GM18511 (cell line): ENCODE measurements around the gene RPL41.
"Not testable (repeated sequence)": the region's sequence is repeated elsewhere in the genome, so short reads cannot be mapped to it uniquely, and the experiment has no call there.

Experiments used
- ATAC-seq: cut with Tn5 transposase; IDR thresholded peaks from one replicate; pipeline ENCODE4 v1.9.1; 2021; ENCODE audit warnings: mild to moderate bottlenecking, moderate library complexity; ENCODE audit not compliant: unreplicated experiment

The RPL41 gene

DNA sequence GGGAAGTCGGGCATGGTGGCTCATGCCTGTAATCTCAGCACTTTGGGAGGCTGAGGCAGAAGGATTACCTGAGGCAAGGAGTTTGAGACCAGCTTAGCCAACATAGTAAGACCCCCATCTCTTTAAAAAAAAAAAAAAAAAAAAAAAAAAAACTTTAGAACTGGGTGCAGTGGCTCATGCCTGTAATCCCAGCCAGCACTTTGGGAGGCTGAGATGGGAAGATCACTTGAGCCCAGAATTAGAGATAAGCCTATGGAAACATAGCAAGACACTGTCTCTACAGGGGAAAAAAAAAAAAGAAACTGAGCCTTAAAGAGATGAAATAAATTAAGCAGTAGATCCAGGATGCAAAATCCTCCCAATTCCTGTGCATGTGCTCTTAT is 13.8 kb upstream of the RPL41 start:
- ATAC-seq: no peak

GRCh38 chr12:56103066-56103711 is 13.2 kb upstream of the RPL41 start:
- no peak for ATAC-seq

- no peak for ATAC-seq
Measured at GRCh38 chr12:56103823-56104108, 12.7 kb upstream of the RPL41 start.

DNA sequence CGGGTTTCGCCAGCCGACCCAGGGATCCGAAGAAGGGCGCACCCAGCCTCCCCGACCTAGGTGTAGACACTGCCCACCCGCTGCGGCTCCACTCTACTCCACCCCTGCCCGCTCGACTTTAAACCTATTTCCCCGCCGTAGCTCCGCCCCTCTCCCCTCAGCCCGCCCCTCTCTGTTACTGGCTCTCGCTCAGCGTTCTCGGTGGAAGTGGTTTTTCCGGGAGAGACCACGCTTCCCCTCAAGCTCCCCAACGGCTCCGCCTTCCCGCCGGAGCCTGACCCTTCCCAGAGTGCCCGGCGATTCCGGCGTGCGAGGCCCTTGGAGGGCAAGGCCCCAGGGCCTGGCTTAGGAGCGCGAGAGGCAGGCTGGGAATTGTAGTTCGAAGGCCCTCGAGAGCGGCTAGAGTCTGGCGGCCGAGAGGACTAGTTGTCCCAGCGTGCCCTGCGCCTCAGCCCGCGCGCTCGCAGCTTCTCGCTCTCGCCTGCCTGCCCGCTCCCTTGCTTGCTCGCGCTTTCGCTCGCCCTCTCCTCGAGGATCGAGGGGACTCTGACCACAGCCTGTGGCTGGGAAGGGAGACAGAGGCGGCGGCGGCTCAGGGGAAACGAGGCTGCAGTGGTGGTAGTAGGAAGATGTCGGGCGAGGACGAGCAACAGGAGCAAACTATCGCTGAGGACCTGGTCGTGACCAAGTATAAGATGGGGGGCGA is 12.2 kb upstream of the RPL41 start, which contains the start of gene PA2G4:
PA2G4 (plus strand) TSS at position 451 of the 706 bp plus-strand sequence; CDS start at position 630, 179 bp downstream.
- peak; percentile 96 for ATAC-seq

- ATAC-seq: peak; percentile 14
Measured at GRCh38 chr12:56104815-56105608, 11.4 kb upstream of the RPL41 start.

DNA sequence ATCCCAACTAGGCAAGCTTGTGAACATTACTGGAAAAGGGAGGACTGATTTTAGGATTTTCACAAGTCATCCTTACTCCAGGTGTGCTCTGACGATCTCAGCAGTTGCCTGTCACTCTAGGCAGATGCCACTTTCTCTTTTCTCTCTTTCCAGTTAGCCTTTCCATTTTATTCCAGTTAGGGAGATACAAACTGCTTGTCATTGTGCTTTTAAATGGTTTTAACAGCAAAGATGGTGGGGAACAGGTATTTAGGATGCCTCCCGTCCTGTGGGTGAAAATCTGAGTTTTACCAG is 10.9 kb upstream of the RPL41 start:
- ATAC-seq: no peak

DNA sequence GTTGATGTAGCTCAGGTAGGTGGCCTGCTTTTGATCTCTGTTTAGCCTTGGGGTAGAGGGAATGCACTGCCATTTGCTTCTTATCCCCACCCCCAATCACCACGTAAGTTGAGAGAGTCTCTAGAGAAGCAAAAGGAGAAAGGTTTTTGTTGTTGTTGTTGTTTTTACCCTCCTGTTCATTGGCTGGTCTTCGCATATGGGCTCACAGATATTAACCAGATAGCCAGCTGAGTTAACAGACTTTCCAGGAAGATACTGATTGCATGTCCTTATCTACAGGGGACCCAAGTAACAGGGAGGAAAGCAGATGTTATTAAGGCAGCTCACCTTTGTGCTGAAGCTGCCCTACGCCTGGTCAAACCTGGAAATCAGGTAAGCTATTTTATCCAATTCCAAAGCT is 9.2 kb upstream of the RPL41 start:
- ATAC-seq: no peak

DNA sequence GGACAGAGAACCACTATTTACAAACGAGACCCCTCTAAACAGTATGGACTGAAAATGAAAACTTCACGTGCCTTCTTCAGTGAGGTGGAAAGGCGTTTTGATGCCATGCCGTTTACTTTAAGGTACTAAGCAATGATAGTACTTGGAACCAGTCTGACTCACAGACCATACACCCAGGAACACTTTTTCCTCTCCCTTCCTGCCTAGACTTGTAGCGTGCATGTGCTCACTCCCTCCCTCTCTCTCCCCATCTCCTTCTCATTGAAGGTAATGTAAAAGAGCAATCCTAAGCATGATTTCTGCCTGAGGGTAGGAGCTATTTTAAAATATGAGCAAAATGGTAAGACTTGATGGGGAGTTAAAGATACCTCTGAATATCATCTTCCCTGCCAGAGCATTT is 5.9 kb upstream of the RPL41 start:
- ATAC-seq: no peak

DNA sequence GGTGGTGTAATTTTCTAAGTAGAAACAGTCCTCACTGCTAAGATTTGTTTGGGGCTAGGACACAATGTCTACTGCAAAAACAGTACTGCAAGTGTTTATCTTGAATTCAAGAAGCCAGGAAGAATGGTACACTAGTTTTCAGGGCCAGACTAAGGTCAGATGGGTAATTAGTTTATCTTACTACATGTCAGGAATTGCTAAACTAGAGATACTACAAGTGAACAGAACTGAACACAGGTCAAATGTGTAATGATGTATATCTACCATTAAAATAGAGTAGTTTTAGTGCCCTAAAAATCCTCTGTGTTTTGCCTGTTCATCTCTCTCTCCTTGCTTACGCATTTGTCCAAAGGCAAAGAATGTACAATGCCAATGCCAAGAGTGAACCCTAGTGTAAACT is 2.3 kb upstream of the RPL41 start:
- no peak for ATAC-seq

- no peak for ATAC-seq
Measured at GRCh38 chr12:56115329-56115728, 1.1 kb upstream of the RPL41 start.

- not testable (repeated sequence) for ATAC-seq
Measured at GRCh38 chr12:56117082-56117706, 761 bp downstream of the RPL41 start.

- peak; percentile 85 for ATAC-seq
Measured at GRCh38 chr12:56117778-56118687, 1.6 kb downstream of the RPL41 start, which contains the start of gene ZC3H10. Gene ZC3H10 (plus strand): TSS chr12:56118266. CDS start chr12:56120563, 2,297 bp downstream.

- no peak for ATAC-seq
Measured at GRCh38 chr12:56118688-56119357, 2.4 kb downstream of the RPL41 start.

- no peak for ATAC-seq
Measured at GRCh38 chr12:56119361-56119796, 2.9 kb downstream of the RPL41 start.

GRCh38 chr12:56120158-56120846 is 3.9 kb downstream of the RPL41 start:
- no peak for ATAC-seq

- no peak for ATAC-seq
Measured at GRCh38 chr12:56121204-56121870, 4.9 kb downstream of the RPL41 start.

DNA sequence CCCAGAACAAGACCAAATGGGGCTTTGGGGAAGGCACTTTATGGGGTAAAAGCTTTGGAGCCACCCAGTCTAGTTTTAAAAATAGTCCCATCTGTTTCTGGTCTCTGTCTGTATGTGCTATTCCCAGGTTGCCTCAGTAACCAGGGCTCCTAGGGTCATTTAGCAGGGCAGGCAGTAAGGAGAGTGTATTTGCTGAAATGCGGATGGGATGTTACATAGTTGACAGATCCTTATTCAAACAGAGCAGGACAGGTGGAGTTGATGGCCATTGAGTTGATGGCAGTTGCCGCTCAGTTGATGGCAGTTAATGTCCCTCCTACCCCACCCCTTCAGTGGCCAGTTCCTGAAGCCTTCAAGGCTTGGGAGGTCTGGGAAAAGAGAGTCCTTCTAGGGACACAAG is 6.2 kb downstream of the RPL41 start:
- no peak for ATAC-seq

DNA sequence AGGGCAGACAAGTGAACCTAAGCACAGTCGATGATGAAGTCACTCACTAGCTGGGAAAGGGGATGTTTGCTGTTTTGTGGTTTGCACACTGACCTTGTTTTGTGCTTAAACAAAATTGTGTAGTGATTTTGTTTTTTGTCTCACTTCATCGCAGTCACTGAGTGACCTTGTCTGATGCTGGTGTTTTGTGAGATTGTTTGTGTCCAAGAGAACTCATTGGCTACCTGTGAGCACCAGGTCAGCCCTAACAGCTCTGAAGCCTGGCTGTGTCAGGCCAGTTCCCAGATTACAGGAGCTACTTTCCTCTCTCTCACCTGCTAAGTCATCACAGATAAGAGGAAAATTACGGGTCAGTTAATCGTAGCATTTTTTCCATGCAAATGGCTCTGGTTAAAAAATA is 7.7 kb downstream of the RPL41 start:
- ATAC-seq: no peak

- ATAC-seq: no peak
Measured at GRCh38 chr12:56126732-56127239, 10.4 kb downstream of the RPL41 start.
